HG03135 (cell line): ENCODE results near the gene LMAN2.

ENCODE experiments used
- ATAC-seq: cut with Tn5 transposase; IDR thresholded peaks from one replicate; pipeline ENCODE4 v1.9.1; 2021; ENCODE audit warnings: mild to moderate bottlenecking, moderate library complexity; ENCODE audit not compliant: unreplicated experiment

The LMAN2 gene

DNA sequence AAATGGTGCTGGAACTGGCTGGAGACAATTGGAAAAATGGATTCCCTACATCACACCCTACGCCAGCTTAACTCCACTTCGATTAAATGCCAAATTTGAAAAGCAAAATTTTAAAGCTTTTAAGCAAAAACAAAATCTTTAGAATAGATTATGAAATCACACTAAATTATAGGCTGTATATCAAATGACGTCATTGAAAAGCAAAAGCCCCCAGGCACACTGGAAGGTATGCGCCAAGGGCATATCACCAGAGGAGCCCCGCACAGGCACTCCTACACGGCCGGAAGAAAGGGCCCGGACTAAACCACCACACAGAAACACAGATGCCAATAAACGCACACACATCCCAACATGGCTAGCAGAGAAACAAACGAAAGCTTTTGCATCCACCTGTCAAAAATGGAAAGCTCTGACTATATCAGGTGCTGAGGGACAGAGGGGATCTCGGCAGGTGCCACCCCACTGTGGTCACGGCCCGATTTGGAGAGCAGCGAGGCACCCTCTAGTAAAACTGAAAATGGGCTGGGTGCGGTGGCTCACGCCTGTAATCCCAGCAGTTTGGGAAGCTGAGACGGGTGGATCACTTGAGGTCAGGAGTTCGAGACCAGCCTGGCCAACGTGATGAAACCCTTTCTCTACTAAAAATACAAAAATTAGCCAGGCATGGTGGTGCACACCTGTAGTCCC is 22.8 kb downstream of the LMAN2 start:
- no peak for ATAC-seq

- ATAC-seq: no peak
These were observed 23.6 kb downstream of the LMAN2 start for GRCh38 chr5:177327539-177328522.

DNA sequence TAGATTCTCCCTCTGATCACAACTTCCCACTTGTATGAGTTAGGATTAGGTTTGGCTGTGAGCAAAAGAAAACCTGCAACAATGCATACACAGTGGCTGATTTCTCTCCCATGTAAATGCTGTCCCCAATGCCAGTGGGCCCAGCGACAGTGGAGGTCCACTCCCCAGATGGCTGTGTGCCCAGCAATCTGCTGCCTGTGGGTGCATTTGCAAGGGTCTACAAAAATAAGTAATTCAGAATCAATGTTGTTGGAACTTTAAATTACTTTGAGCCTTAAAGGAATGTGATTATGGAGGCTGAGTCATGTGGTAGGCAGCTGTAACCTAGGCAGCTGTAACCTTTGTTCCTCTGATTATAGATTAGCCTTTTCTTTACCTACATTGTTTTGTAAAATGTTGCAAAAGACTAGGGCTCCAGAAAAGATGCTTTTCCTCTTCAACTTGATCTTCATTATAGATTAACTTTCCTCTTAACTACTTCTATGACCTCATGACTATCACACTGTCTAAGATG is 25.5 kb downstream of the LMAN2 start:
- no peak for ATAC-seq

- no peak for ATAC-seq
These were observed 30.6 kb downstream of the LMAN2 start for GRCh38 chr5:177320879-177321278.

GRCh38 chr5:177319913-177320588 is 31.4 kb downstream of the LMAN2 start:
- ATAC-seq: no peak

- no peak for ATAC-seq
These were observed 33.5 kb downstream of the LMAN2 start for GRCh38 chr5:177317959-177318377.

DNA sequence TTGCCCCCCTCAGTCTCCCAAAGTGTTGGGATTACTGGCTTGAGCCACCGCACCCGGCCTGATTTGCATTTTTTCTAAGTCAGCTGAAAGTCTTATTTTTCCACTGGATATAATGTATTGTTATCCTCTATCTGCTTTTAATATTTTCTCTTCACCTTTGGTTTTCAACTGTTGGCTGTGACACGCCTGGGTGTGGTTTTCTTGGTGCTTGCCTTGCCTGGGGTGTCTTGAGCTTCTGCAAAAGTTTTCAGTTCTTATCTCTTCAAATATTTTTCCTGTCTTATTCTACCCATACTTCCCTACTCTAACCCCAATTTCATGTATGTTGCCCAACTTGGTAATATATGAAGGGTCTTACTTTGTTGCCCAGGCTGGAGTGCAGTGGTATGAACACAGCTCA is 35.5 kb downstream of the LMAN2 start:
- ATAC-seq: no peak

- ATAC-seq: no peak
These were observed 36.1 kb downstream of the LMAN2 start for GRCh38 chr5:177315411-177315810.

DNA sequence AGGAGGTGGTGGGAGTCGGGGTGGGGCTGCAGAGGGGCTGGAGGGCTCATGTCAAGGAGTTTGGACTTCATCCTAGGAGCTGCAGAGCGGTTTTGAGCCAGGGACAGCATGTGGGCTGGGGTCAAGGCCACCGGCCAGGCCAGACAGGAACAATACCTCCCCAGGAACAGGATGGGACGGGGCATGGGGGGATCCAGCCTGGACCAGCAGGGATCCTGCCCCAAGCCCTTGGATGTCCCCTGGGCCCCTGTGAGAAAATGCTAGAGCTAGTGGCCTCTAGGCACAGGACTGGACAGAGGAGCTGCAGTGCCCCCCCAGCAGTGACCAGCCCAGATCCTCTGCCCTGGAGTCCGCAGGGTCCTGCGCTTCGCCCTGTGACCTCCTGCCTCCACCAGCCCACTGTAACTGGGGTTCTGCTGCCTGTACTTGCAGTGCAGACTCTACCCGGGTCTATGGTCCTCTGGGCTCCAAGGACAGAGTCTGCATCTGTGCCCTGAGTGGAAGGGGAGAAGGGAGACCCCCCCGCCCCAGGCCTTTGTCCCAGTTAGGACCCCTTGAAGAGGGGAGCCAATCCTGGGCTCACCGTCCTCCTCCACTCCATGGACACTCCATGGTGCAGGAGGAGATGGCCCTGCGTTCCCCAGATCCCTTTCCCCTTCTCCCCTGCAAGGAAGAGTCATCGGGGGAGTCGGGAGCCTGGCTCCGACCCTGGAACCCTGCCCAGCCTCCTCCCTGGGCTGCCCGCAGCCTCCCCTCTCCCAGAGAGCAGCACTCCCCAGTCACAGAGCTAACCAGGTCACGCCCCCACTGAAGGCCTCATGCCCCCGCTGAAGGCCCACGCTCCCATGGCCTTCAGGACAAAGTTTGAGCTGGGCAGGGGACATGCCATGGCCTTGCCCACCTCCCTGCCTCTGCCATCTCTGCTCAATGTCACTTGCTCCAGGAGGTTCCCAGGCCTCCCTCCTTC is 36.8 kb downstream of the LMAN2 start:
- ATAC-seq: no peak

DNA sequence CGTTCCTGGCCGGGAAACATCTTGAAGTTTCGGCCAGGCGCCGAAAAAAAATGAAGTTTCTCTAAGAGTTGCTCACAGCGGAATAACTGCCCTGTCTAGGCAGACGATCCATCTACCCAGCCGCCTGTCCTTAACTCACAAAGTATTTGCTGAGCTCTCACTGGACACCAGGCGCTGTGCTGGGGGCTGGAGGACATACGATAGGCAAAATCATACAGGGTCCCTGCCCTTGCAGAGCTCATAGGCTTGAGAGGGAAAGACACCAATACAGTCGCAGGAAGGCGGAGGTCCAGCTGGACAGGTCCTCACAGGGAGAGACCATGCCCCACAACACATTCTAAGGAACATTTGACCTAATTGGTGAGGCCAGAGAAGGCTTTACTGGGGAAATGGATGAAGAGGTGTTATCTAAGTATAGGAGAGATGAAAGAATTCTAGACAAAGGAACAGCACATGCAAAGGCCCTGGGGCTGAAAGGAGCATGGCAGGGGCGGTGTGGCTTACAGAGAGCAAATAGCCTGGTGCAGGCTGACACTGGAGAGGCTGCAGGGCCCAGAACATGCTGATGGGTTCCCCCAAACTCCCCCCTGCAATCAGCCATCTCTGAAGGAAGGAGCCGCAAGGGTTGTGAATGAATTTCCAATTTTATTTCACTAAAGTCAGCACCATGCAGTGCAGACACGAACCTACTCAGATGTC is 37.8 kb downstream of the LMAN2 start:
- ATAC-seq: no peak

GRCh38 chr5:177312649-177313181 is 38.8 kb downstream of the LMAN2 start:
- peak; percentile 31 for ATAC-seq

DNA sequence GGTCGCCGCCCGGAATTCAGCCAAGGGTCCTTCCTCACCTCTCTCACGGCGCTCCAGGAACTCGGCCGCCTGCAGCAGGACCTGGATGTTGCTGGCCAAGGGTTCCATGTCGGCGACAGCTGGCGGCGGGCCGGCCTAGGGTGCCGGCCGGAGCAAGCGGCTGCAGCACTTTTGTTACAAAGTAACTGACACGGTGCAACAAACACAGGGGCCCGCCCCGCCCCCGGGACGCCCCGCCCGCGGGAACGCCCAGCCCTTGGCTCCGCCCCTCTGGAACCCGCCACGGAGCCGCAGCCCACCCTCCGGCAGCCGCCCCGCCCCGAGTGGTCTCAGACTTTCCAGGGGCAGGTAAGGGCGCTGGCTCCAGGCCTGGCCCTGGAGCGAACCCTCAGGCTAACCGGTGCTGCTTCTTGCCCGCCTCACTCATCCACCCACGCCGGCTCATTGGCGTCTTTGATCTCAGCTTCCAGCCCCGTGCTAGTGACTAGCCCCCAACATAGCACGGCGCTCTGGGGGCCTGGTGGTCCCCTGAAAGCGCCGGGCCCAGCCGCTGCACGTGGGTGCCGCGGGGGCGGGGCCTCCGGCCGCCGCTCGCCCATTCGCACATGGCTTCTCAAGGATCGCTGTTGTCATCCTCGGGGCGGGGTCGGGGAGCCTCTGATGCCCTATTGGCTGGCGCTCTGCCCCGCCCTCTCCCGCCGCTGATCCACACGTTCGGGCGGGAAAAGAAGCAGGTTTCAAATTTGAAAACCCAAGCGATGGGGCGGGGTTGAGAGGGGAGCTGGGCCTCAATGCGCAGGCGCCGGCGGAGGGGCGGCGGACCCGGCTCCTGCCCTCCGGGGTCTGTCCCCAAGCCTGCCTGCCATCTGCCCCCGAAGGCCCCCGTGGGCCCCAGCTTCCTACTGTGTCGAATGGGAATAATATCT is 39.5 kb downstream of the LMAN2 start, which contains the start of gene MXD3:
Gene MXD3, minus strand, starts transcription at position 176 of the 926 bp plus-strand sequence. Its CDS starts 68 bp downstream, at position 108.
- peak; percentile 63 for ATAC-seq

DNA sequence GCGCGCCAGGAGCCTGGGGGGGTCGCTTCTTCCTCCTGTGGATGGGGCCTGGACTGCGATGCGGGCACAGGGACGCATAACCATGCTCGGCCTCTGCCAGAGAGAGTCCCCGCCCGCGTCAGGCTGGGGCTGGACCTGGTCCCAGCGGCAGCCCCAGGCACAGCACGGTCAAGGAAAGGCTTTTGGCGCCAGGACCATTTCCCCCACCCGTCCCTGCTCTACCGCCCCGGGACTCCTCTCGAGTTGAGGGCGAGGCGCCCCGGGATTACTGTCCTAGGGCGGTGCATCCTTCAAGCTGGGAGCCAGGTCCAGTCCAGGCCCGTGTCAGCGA is 40.1 kb downstream of the LMAN2 start:
- ATAC-seq: peak; percentile 0

DNA sequence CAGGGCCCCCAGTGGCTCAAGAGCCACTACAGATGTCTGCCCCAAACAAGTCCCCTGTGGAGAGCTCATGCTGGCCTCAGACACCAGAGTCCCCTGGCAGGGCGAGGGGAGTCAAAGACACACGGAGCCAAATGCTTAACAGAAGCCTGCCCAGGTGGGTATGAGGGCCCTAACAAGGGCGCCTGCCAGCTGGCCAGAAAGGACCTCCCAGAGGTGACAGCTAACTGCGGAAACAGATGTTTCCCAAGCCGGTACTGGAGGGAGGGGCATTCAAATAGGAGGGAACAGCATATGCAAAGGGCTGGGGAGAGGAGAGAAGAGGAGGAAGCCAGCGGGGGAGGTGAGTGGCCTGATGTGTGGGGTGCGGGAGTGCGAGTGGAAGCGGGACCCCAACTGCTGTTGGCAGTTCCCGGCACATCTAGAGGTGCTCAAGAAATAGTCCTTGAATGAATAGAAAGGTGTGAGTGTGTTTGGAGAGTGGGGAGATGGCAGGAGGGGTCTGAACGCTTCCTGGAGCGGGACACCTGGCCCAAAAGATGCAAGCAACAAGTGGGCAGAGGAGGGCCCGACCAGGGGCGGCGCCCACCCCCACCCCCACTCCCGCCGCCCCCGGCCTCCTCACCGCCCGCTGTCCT is 40.6 kb downstream of the LMAN2 start:
- ATAC-seq: no peak

- ATAC-seq: no peak
These were observed 41.1 kb downstream of the LMAN2 start for GRCh38 chr5:177310332-177310731.

GRCh38 chr5:177309351-177310191 is 41.9 kb downstream of the LMAN2 start:
- no peak for ATAC-seq

- no peak for ATAC-seq
These were observed 42.7 kb downstream of the LMAN2 start for GRCh38 chr5:177308740-177309139.
